HG02973 (cell line): ENCODE results near the gene BRCA1.
"Not testable (repeated sequence)": the region's sequence is repeated elsewhere in the genome, so short reads cannot be mapped to it uniquely, and the experiment has no call there.

Experiments used
- ATAC-seq: cut with Tn5 transposase; IDR thresholded peaks from one replicate; pipeline ENCODE4 v1.9.1; 2021; ENCODE audit warnings: moderate library complexity; ENCODE audit not compliant: unreplicated experiment

The BRCA1 gene

DNA sequence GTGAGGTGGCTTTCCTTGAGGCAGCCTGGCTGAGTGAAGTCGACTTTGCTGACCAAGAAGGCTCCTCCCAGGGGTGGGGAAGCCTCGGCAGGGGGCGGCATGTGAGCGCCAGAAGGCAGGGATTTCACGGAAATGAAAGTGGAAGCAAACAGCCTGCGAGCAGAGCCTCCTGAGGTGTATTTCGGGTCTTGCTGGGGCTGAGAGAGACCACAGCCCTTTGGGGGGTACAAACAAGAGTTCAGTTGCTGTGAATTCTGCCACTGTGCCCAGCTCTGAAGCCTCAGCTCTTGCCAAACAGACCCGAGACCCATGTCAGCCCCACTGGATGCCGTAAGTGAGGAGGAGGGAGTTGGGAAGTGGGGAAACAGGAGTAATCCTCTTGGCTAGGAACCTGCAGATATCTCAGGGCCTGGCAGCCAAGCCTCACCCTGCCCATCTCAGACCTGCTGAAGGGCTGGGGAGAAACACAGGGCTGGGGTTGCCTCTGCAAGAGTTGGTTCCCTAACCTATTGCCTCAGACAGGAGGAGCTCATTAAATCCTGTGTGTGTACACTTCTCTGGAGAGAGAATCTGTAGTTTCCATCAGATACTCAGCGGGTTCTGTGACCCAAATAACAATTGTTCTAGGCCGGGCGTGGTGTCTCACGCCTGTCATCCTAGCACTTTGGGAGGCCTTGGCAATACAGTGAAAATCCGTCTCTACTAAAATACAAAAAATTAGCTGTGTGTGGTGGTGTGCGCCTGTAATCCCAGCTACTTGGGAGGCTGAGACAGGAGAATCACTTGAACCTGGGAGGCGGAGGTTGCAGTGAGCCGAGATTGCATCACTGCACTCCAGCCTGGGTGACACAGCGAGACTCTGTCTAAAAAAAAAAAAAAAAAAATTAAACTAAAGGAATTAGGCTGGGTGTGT lies 118.3 kb downstream of the BRCA1 start, which contains the start of gene IFI35:
Gene IFI35 (plus strand): TSS at position 146 of the 913 bp plus-strand sequence. CDS start 164 bp downstream, at position 310.
- ATAC-seq, result no peak

- ATAC-seq, result no peak
Measured at GRCh38 chr17:43003542-43004172, 121.5 kb downstream of the BRCA1 start.

DNA sequence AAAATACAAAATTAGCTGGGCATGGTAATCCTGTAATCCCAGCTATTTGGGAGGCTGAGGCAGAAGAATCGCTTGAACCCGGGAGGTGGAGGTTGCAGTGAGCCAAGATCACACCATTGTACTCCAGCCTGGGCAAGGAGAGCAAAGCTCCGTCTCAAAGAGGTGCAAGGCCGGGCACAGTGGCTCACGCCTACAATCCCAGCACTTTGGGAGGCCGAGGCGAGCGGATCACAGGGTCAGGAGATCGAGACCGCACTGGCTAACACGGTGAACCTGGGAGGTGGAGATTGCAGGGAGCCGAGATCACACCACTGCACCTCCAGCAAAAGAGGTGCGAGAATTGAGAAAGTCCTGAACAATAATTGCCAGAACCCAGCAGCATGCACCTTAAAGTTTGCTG lies 124.3 kb downstream of the BRCA1 start:
- not testable (repeated sequence) for ATAC-seq

DNA sequence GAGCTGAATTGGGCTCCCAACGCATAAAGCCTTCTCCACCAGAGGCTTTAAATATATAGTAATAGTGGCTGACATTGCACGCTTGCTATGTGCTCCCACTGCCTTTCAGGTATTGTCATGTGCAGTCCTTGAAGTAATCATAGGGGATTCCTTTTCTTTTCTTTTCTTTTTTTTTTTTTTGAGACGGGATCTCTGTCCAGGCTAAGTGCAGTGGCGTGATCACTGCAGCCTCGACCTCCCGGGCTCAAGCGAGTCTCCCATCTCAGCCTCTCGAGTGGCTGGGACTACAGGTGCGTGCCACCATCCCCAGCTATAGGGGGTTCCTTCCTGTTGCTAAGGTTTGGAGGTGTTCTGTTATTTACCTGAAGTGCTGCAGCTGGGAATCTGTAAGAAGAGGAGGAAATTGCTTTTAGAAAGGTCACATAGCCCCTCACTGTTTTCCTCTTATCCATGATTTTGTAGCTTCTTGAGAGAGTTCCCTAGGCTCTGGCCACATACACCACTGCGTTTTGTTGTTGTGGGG lies 126.1 kb downstream of the BRCA1 start:
- ATAC-seq, result no peak

DNA sequence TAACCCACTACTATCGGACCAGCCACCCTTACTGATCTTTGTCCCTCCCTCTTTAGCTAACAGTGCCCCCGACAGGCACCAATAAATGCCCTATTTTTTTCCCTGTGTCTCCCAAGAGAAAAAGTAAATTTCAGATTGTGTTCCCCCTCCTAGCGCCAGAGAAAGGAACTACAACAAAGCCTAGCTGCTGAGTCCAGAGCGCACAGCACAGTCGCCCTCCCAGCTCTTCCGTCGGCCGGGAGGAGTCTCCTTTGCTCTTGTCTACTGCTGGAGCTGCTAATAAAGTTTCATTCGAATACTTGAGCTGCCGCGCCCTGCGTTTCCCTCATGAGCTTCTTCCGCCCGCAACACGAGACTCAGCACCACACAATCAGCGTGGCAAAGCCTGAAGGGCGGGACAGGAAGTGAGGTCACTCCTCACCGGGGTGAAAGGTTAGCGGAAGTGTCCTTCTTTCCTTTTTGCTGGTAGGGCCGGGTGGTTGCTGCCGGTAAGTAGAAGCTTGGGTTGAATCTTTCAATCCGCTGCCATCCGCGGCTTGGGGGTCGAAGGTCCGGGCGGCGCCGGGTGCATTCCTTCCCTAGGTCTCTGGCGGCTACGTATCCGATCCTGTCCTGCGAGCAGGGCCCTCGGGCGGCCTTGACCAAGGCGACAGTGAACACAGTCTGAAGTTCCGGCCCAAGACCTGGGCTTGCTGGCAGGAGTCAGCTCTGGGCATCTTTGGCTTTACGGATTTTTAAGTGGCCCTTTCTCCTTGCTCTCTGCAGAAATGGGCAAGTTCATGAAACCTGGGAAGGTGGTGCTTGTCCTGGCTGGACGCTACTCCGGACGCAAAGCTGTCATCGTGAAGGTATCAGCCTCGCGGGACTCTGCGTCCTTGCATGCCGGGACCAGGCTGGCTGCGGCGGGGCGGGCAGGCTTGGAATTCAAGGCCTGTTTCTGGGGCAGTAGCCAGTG lies 126.9 kb downstream of the BRCA1 start, which contains the start of gene RPL27:
Gene RPL27 (plus strand): TSS at position 436 of the 955 bp plus-strand sequence. CDS start 332 bp downstream, at position 768.
- ATAC-seq, result peak; percentile 80

GRCh38 chr17:42997390-42997983 lies 127.7 kb downstream of the BRCA1 start:
- ATAC-seq, result no peak
